Measurements from ENCODE around the gene LRRK2.

DNA sequence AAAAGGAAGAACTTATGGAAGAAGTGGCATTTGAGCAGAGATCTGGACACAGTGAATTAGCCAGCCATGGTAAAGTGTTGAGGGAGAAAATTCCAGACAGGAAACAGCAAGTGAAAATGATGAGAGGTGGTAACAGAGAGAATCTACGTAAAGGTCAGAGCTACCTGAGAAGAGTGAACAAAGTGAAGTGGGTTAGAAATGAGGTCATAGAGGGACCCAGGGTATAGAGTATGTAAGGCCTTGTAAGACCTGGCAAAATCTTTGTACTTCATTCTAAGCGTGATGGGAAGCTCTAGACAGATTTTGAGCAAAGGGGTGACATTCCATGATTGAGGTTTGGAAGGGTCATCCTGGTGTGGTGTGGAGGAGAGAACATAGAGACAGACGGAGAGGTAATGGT is 49.3 kb upstream of the LRRK2 start:
- TF ChIP-seq, protein P1, sequence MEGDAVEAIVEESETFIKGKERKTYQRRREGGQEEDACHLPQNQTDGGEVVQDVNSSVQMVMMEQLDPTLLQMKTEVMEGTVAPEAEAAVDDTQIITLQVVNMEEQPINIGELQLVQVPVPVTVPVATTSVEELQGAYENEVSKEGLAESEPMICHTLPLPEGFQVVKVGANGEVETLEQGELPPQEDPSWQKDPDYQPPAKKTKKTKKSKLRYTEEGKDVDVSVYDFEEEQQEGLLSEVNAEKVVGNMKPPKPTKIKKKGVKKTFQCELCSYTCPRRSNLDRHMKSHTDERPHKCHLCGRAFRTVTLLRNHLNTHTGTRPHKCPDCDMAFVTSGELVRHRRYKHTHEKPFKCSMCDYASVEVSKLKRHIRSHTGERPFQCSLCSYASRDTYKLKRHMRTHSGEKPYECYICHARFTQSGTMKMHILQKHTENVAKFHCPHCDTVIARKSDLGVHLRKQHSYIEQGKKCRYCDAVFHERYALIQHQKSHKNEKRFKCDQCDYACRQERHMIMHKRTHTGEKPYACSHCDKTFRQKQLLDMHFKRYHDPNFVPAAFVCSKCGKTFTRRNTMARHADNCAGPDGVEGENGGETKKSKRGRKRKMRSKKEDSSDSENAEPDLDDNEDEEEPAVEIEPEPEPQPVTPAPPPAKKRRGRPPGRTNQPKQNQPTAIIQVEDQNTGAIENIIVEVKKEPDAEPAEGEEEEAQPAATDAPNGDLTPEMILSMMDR (IDR thresholded peaks at IDR 0.05): no peak
- no peak for TF ChIP-seq POLR2A (IDR thresholded peaks at IDR 0.05)
